Gastrocnemius medialis (tissue), 4 donors: Measurements from ENCODE around the gene ARHGAP9.

ENCODE experiments used
- POLR2A ChIP-seq, 2 donors: fragments of 450-650 bp; IDR thresholded peaks; one replicate each; pipeline ENCODE4 v1.6.1; 2017; ENCODE audit warnings: antibody characterized with exemption in 2 of 2, mild to moderate bottlenecking in 2 of 2, moderate library complexity in 2 of 2
- TF ChIP-seq, protein P1 (sequence below), 5 experiments: fragments of 450-650 bp in 3 of 5; fragments of 200-600 bp in 2 of 5; sonication (generic) in 2 of 5; IDR thresholded peaks in 4 of 5; conservative IDR thresholded peaks in 1 of 5; 1 replicate in 4 of 5; 2 replicates in 1 of 5; pipeline ENCODE4 v1.5.1; 2016 to 2019; ENCODE audit warnings: antibody characterized with exemption in 5 of 5, mild to moderate bottlenecking in 3 of 5, moderate library complexity in 3 of 5

DNA sequence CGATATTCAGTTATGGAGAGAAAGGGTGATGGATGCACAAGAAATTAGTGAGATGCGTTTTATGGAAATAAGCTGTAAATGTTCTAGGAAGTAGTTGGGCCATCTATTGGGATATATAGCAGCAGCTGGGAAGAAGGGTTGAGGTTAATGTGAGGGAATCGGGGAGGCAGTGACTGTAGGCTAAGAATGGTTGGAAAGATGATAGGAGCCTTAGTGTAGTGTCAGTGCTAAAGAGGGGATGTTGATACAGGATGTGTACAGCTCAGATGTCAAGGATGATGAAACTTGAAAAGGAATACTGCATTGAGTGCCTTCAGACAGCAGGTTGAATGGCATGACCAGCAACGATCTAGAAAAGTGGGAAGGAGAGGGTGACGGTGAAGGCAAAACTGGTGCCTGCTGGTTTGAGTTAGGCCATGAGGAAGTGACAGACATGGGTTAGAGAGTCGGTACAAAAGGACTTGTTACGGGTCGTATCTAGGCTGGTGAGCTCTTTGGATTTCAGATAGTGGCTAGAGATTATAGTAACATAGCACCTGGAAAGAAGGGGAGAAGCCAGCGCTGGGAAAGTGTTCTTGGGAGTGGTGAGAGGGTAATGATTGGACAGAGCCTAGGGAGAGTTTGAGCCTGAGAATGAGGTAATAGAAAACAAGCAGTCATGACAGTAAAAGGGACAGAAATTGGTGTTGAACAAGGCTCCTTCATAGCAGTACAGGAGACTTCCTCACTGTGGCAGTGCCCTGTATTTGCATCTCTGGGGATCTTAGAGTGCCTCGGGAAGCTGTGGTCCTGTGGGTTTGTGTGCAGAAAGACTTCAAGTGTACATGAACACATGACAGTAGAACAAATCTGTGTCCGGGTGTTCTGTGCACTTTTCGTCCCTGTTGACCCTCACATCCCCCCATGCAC is 17.8 kb upstream of the ARHGAP9 start:
- TF ChIP-seq, protein P1, sequence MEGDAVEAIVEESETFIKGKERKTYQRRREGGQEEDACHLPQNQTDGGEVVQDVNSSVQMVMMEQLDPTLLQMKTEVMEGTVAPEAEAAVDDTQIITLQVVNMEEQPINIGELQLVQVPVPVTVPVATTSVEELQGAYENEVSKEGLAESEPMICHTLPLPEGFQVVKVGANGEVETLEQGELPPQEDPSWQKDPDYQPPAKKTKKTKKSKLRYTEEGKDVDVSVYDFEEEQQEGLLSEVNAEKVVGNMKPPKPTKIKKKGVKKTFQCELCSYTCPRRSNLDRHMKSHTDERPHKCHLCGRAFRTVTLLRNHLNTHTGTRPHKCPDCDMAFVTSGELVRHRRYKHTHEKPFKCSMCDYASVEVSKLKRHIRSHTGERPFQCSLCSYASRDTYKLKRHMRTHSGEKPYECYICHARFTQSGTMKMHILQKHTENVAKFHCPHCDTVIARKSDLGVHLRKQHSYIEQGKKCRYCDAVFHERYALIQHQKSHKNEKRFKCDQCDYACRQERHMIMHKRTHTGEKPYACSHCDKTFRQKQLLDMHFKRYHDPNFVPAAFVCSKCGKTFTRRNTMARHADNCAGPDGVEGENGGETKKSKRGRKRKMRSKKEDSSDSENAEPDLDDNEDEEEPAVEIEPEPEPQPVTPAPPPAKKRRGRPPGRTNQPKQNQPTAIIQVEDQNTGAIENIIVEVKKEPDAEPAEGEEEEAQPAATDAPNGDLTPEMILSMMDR (IDR thresholded peaks at IDR 0.05 in 4 of 5, conservative IDR thresholded peaks at IDR 0.05 in 1 of 5) = no peak
- no peak for TF ChIP-seq POLR2A (IDR thresholded peaks at IDR 0.05)
